ENCODE measurements around the gene CBFA2T3.

CBFA2T3 gene

GRCh38 chr16:88977018-88977811, at the start of gene CBFA2T3:
Gene CBFA2T3, minus strand, starts transcription at chr16:88977207. Its CDS starts 400 bp downstream, at chr16:88976807.
- Histone ChIP-seq H3K27ac (ENCODE audit: low read length) (no peak within 1 kb of the TSS), H3K36me3 (ENCODE audit: control insufficient read depth, insufficient read depth, low read length) (no peaks in the 10 kb centered on the region), H3K27me3 (ENCODE audit: control insufficient read depth, insufficient read depth, low read length) (no peaks in the 10 kb centered on the region), H3K9me3 (ENCODE audit: control insufficient read depth, insufficient read depth, low read length) (no peaks in the 10 kb centered on the region), H3K4me3 (ENCODE audit: low read length) (no peak within 1 kb of the TSS), H3K4me1 (ENCODE audit: control insufficient read depth, insufficient read depth, low read length) (no peaks in the 10 kb centered on the region)
- no CpG with 5 or more reads among the region's 32 CpGs for WGBS (ENCODE audit: insufficient coverage, insufficient read length)
- no peak for DNase-seq (ENCODE audit: low read depth, low spot score)

GRCh38 chr16:89026121-89026612, 49.2 kb upstream of the CBFA2T3 start:
- no CpG with 5 or more reads among the region's 5 CpGs for WGBS (ENCODE audit: insufficient coverage, insufficient read length)
- no peak for DNase-seq (ENCODE audit: low read depth, low spot score)
- Histone ChIP-seq H3K27me3 (ENCODE audit: control insufficient read depth, insufficient read depth, low read length) (no peaks in the 10 kb centered on the region), H3K4me1 (ENCODE audit: control insufficient read depth, insufficient read depth, low read length) (no peaks in the 10 kb centered on the region), H3K36me3 (ENCODE audit: control insufficient read depth, insufficient read depth, low read length) (no peaks in the 10 kb centered on the region), H3K4me3 (ENCODE audit: low read length) (no peak overlapping the region), H3K27ac (ENCODE audit: low read length) (no peak overlapping the region), H3K9me3 (ENCODE audit: control insufficient read depth, insufficient read depth, low read length) (no peaks in the 10 kb centered on the region)

- Histone ChIP-seq H3K4me3 (ENCODE audit: low read length) (no peak overlapping the region), H3K27ac (ENCODE audit: low read length) (no peak overlapping the region), H3K36me3 (ENCODE audit: control insufficient read depth, insufficient read depth, low read length) (no peaks in the 10 kb centered on the region), H3K27me3 (ENCODE audit: control insufficient read depth, insufficient read depth, low read length) (no peaks in the 10 kb centered on the region), H3K4me1 (ENCODE audit: control insufficient read depth, insufficient read depth, low read length) (no peaks in the 10 kb centered on the region), H3K9me3 (ENCODE audit: control insufficient read depth, insufficient read depth, low read length) (no peaks in the 10 kb centered on the region)
- WGBS (ENCODE audit: insufficient coverage, insufficient read length): no CpG with 5 or more reads among the region's 4 CpGs
- DNase-seq (ENCODE audit: low read depth, low spot score): no peak
Observed at GRCh38 chr16:89025636-89026035, 48.6 kb upstream of the CBFA2T3 start.

- Histone ChIP-seq H3K4me3 (ENCODE audit: low read length) (no peak overlapping the region), H3K4me1 (ENCODE audit: control insufficient read depth, insufficient read depth, low read length) (no peaks in the 10 kb centered on the region), H3K9me3 (ENCODE audit: control insufficient read depth, insufficient read depth, low read length) (no peaks in the 10 kb centered on the region), H3K27ac (ENCODE audit: low read length) (no peak overlapping the region), H3K27me3 (ENCODE audit: control insufficient read depth, insufficient read depth, low read length) (no peaks in the 10 kb centered on the region), H3K36me3 (ENCODE audit: control insufficient read depth, insufficient read depth, low read length) (no peaks in the 10 kb centered on the region)
- no peak for DNase-seq (ENCODE audit: low read depth, low spot score)
- no CpG with 5 or more reads among the region's 11 CpGs for WGBS (ENCODE audit: insufficient coverage, insufficient read length)
Observed at GRCh38 chr16:89024546-89025060, 47.6 kb upstream of the CBFA2T3 start.

GRCh38 chr16:89023621-89024511, 46.9 kb upstream of the CBFA2T3 start:
- no CpG with 5 or more reads among the region's 23 CpGs for WGBS (ENCODE audit: insufficient coverage, insufficient read length)
- no peak overlapping the region for H3K4me3 ChIP-seq (ENCODE audit: low read length)
- H3K27me3 ChIP-seq (ENCODE audit: control insufficient read depth, insufficient read depth, low read length): no peaks in the 10 kb centered on the region
- H3K36me3 ChIP-seq (ENCODE audit: control insufficient read depth, insufficient read depth, low read length): no peaks in the 10 kb centered on the region
- no peaks in the 10 kb centered on the region for H3K4me1 ChIP-seq (ENCODE audit: control insufficient read depth, insufficient read depth, low read length)
- H3K27ac ChIP-seq (ENCODE audit: low read length): no peak overlapping the region
- DNase-seq (ENCODE audit: low read depth, low spot score): no peak
- H3K9me3 ChIP-seq (ENCODE audit: control insufficient read depth, insufficient read depth, low read length): no peaks in the 10 kb centered on the region

GRCh38 chr16:89023151-89023551, 46.1 kb upstream of the CBFA2T3 start:
- no peaks in the 10 kb centered on the region for H3K27me3 ChIP-seq (ENCODE audit: control insufficient read depth, insufficient read depth, low read length)
- no CpG with 5 or more reads among the region's 10 CpGs for WGBS (ENCODE audit: insufficient coverage, insufficient read length)
- H3K9me3 ChIP-seq (ENCODE audit: control insufficient read depth, insufficient read depth, low read length): no peaks in the 10 kb centered on the region
- H3K4me3 ChIP-seq (ENCODE audit: low read length): no peak overlapping the region
- H3K4me1 ChIP-seq (ENCODE audit: control insufficient read depth, insufficient read depth, low read length): no peaks in the 10 kb centered on the region; the same call in 1 of the 2 replicates
- H3K36me3 ChIP-seq (ENCODE audit: control insufficient read depth, insufficient read depth, low read length): no peaks in the 10 kb centered on the region
- DNase-seq (ENCODE audit: low read depth, low spot score): no peak
- H3K27ac ChIP-seq (ENCODE audit: low read length): no peak overlapping the region

- H3K36me3 ChIP-seq (ENCODE audit: control insufficient read depth, insufficient read depth, low read length): no peaks in the 10 kb centered on the region
- DNase-seq (ENCODE audit: low read depth, low spot score): no peak
- H3K4me1 ChIP-seq (ENCODE audit: control insufficient read depth, insufficient read depth, low read length): no peaks in the 10 kb centered on the region; the same call in 1 of the 2 replicates
- H3K9me3 ChIP-seq (ENCODE audit: control insufficient read depth, insufficient read depth, low read length): no peaks in the 10 kb centered on the region
- H3K27me3 ChIP-seq (ENCODE audit: control insufficient read depth, insufficient read depth, low read length): no peaks in the 10 kb centered on the region
- WGBS (ENCODE audit: insufficient coverage, insufficient read length): no CpG with 5 or more reads among the region's 25 CpGs
- no peak overlapping the region for H3K27ac ChIP-seq (ENCODE audit: low read length)
- no peak overlapping the region for H3K4me3 ChIP-seq (ENCODE audit: low read length)
Observed at GRCh38 chr16:89022051-89022836, 45.2 kb upstream of the CBFA2T3 start.

GRCh38 chr16:89020925-89021595, 44.1 kb upstream of the CBFA2T3 start:
- Histone ChIP-seq H3K4me3 (ENCODE audit: low read length) (no peak overlapping the region), H3K27ac (ENCODE audit: low read length) (no peak overlapping the region), H3K27me3 (ENCODE audit: control insufficient read depth, insufficient read depth, low read length) (no peaks in the 10 kb centered on the region), H3K36me3 (ENCODE audit: control insufficient read depth, insufficient read depth, low read length) (no peaks in the 10 kb centered on the region), H3K9me3 (ENCODE audit: control insufficient read depth, insufficient read depth, low read length) (no peaks in the 10 kb centered on the region), H3K4me1 (ENCODE audit: control insufficient read depth, insufficient read depth, low read length) (no peaks in the 10 kb centered on the region; the same call in 1 of the 2 replicates)
- no peak for DNase-seq (ENCODE audit: low read depth, low spot score)
- whole genome bisulfite sequencing (ENCODE audit: insufficient coverage, insufficient read length): no CpG with 5 or more reads among the region's 23 CpGs

GRCh38 chr16:89020068-89020924, 43.3 kb upstream of the CBFA2T3 start:
- H3K4me1 ChIP-seq (ENCODE audit: control insufficient read depth, insufficient read depth, low read length): no peaks in the 10 kb centered on the region; the same call in 1 of the 2 replicates
- no peak overlapping the region for H3K4me3 ChIP-seq (ENCODE audit: low read length)
- no CpG with 5 or more reads among the region's 21 CpGs for WGBS (ENCODE audit: insufficient coverage, insufficient read length)
- H3K36me3 ChIP-seq (ENCODE audit: control insufficient read depth, insufficient read depth, low read length): no peaks in the 10 kb centered on the region
- no peaks in the 10 kb centered on the region for H3K27me3 ChIP-seq (ENCODE audit: control insufficient read depth, insufficient read depth, low read length)
- H3K27ac ChIP-seq (ENCODE audit: low read length): no peak overlapping the region
- H3K9me3 ChIP-seq (ENCODE audit: control insufficient read depth, insufficient read depth, low read length): no peaks in the 10 kb centered on the region
- no peak for DNase-seq (ENCODE audit: low read depth, low spot score)

Data from iPS DF 6.9 (cell line).